ENCODE measurements around the gene TMEM185B.
"Not testable (repeated sequence)": the region's sequence is repeated elsewhere in the genome, so short reads cannot be mapped to it uniquely, and the experiment has no call there.

The TMEM185B gene

GRCh38 chr2:120204945-120205670 is 18.1 kb downstream of the TMEM185B start:
- DNase-seq = no peak

GRCh38 chr2:120204417-120204816 is 18.8 kb downstream of the TMEM185B start:
- DNase-seq = no peak

DNA sequence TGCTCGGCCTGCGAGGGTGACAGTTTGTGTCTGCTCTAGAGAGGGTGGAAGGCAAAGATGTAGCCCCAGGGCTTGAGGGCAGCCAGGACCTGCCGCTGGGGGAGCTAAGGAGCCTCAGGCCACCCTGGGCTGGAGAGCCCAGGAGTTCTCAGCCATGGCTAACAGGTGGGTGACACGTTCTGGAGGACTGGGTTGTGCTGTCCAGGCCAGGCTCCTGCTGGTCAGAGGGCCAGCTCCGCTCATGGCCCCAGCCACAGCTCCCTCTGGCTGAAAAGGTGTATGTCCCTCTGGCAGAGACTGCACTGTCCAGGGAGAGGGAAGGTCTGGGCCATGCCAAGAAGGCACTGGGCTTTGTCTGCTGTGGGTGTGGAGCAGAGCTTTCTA is 19.2 kb downstream of the TMEM185B start:
- DNase-seq = no peak

DNA sequence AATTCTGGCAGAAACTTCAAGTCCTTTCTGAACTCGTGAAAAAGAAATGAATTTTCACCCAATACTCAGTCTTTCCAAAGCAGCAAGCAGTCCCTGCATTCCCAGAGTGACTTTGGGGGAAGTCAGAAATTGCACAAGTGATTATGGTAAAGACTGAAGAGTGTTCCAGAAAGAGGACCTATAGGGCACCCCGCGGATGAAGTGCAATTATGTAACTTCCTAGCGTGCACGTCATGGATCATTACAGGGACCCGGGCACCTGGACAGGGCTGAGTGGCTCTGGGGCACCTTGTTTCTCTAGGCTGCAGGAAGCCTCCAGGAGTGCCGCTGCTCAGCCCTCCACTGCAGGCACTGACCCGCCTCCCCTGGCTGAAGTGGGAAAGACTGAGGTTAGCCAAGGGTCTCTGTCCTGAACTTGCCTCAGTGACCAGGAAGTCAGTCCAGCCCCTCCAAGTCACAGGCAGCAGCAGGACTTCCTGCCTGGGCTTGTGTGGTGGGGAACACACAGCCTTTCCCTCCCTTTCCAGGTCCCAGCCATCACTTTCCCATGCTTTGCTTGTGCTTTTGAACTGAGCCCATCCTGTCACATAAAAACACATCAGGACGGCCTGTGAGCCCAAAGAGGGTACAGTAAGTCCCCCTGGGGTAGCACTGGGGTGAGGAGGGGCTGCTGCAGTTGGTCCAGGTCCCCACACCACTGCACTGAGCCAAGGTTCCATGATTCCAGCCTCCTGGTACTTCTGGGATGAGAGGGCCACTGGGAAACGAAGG is 19.8 kb downstream of the TMEM185B start:
- no peak for DNase-seq

- DNase-seq = not testable (repeated sequence)
These were observed 23.3 kb downstream of the TMEM185B start for GRCh38 chr2:120199817-120200459.

- no peak for DNase-seq
These were observed 27.6 kb downstream of the TMEM185B start for GRCh38 chr2:120195553-120195952.

DNA sequence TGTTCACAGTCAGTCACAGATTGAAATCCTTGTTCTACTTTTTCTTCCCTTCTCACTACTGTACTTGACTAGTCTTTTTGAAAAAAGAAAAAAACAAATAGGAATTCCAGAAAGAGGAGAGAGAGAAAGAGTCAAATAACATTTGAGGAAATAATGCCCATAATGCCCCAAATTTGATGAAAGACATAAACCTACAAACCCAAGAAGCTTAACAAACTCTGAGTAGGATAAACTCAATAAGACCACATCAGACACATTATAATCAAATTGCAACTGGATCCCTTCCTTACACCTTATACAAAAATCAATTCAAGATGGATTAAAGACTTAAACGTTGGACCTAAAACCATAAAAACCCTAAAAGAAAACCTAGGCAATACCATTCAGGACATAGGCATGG is 30.9 kb downstream of the TMEM185B start:
- no peak for DNase-seq

- no peak for DNase-seq
These were observed 34.0 kb downstream of the TMEM185B start for GRCh38 chr2:120189189-120189588.

DNA sequence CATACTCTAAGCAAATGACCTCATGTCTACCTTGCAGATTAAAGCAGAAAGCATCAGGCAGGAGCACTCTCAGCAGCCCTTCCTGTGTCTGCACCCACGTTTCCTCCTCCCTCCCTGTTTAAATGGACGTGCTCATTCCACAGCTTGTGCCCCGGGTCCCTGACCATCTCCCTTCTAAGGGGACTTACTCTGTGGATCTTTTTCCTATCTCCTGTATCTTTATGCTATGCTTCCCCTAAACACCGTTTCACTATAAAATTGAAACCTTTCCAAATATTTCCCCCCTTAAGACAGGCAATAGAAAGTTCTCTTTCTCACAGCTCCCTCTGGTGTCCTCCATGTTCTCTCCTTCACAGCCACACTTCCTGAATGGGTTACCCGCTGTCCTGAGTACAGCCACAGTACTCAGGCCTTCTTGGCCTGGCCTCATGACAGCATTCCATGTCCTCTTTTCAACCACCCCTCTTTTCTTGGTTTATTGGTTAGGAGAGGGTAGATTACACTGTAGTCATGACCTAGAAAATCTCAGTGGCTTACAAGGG is 41.1 kb downstream of the TMEM185B start:
- no peak for DNase-seq

- DNase-seq = no peak
These were observed 43.1 kb downstream of the TMEM185B start for GRCh38 chr2:120180066-120180465.

DNA sequence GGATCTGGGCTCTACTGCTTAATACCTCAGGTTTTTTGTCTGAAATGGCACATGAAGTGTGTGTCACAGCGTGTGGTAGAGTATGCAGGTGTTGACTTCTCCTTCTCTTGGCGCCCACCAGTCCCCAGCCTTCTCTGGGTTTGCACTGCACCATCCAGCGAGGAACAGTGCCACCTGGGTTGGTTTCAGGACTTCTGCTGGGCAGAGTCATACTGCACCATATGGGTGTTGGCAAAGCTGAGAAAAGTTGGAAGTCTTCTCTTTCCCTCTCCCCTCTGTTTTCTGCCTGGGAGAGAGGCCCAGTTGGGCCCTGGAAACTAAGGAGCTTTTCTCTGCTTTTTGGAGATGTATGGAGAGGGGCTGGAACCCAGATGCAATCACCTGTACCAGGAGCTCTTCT is 43.8 kb downstream of the TMEM185B start:
- DNase-seq = peak in 1 of 14 donors; percentile 43

DNA sequence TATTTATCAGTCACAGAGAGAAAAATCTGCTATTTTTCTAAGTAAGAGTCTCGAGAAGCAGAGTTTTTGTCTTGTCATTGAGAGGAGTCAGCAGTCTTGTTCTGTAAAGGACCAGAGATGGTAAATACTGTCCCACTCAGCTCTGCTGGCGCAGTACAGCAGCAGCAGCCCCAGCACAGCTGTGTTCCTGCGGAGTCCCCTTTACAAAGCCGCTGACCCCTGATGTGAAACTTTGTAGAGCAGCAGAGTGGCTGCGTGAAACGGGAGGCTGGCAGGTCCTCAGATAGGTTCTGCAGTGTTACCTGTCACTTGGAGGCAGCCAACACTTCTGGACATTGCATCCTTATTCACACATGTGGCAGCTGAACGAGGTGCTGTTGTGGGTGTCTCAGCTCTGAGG is 45.2 kb downstream of the TMEM185B start:
- no peak for DNase-seq

GRCh38 chr2:120177001-120177621 is 46.1 kb downstream of the TMEM185B start:
- DNase-seq = peak in 3 of 14 donors; percentile 13 to 22 (median 20)

DNA sequence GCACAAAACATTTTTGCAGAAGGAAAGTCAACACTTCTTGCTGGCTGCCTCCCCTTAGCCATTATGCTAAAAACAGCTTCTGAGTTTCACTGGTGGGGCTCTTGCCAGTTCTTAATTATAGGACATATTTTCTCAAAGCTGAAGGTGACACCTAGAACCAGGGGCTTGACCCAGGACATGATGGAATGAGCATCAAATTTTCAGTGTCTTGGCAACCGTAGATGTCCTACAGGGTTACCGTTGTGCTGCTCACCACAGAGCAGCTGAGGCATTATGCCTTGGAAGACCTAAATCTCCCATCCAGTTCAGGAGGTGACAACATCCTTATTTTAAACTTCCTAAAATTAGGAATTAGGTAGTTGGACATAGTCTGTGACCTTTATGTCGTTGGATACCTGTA is 46.7 kb downstream of the TMEM185B start:
- DNase-seq = no peak

GRCh38 chr2:120174963-120175581 is 48.1 kb downstream of the TMEM185B start:
- peak in 1 of 14 donors; percentile 48 for DNase-seq

All from C1 segment of cervical spinal cord (tissue), 14 donors.